HAP-1 (cell line): ENCODE measurements around the gene AMIGO3.
"Not testable (repeated sequence)": the region's sequence is repeated elsewhere in the genome, so short reads cannot be mapped to it uniquely, and the experiment has no call there.

Source experiments
- DNase-seq, 2 experiments: peaks; one replicate each; pipeline ENCODE4 v3.0.0-alpha.2; 2016 to 2020; ENCODE audit warnings: low spot score in 2 of 2
- H3K27me3 ChIP-seq: fragments of 250-450 bp; sonication (Bioruptor Pico); 2 replicates; pipeline ENCODE4 v1.5.1; 2020; ENCODE audit warnings: low read depth, mild to moderate bottlenecking, moderate library complexity
- H3K36me3 ChIP-seq: fragments of 250-450 bp; sonication (Bioruptor Pico); replicated peaks from 2 replicates; pipeline ENCODE4 v1.5.1; 2020; ENCODE audit warnings: mild to moderate bottlenecking
- H3K4me1 ChIP-seq: fragments of 250-450 bp; sonication (Bioruptor Pico); 2 replicates; pipeline ENCODE4 v1.5.1; 2020; ENCODE audit warnings: mild to moderate bottlenecking
- H3K4me3 ChIP-seq: fragments of 250-450 bp; sonication (Bioruptor Pico); 2 replicates; pipeline ENCODE4 v1.5.1; 2020; ENCODE audit warnings: mild to moderate bottlenecking, moderate library complexity
- H3K9me3 ChIP-seq: fragments of 250-450 bp; sonication (Bioruptor Pico); 2 replicates; pipeline ENCODE4 v1.5.1; 2020; ENCODE audit warnings: mild to moderate bottlenecking, moderate library complexity
- in situ Hi-C: fragments of 300-500 bp; cut with MboI; formaldehyde crosslinking; loops from 3 replicates; pipeline ENCODE4 v1.14.3; 2020; ENCODE audit warnings: low sequenced_read_pairs, inconsistent platforms, mixed read lengths

Gene AMIGO3

GRCh38 chr3:49685103-49685502 lies 34.4 kb downstream of the AMIGO3 start:
- DNase-seq, H3K4me1 ChIP-seq, H3K9me3 ChIP-seq, H3K4me3 ChIP-seq, in situ Hi-C loops, H3K27me3 ChIP-seq: not testable (repeated sequence)
- peaks cover 38% of the 10 kb centered on the region for H3K36me3 ChIP-seq

- in situ Hi-C loops, H3K4me1 ChIP-seq, H3K9me3 ChIP-seq, DNase-seq, H3K27me3 ChIP-seq, H3K4me3 ChIP-seq: not testable (repeated sequence)
- H3K36me3 ChIP-seq: peaks cover 44% of the 10 kb centered on the region
Observed at GRCh38 chr3:49684453-49684852, 35.0 kb downstream of the AMIGO3 start.

- in situ Hi-C loops: no loop called here
- no peaks in the 10 kb centered on the region for H3K9me3 ChIP-seq
- no peak for DNase-seq
- H3K4me1 ChIP-seq: no peaks in the 10 kb centered on the region
- no peak overlapping the region for H3K4me3 ChIP-seq
- H3K36me3 ChIP-seq: peaks cover 57% of the 10 kb centered on the region
- H3K27me3 ChIP-seq: no peaks in the 10 kb centered on the region
Observed at GRCh38 chr3:49683162-49683561, 36.3 kb downstream of the AMIGO3 start.

GRCh38 chr3:49681543-49681942 lies 37.9 kb downstream of the AMIGO3 start:
- H3K4me3 ChIP-seq: no peak overlapping the region
- in situ Hi-C loops: no loop called here
- no peaks in the 10 kb centered on the region for H3K4me1 ChIP-seq
- H3K36me3 ChIP-seq: peaks cover 74% of the 10 kb centered on the region
- DNase-seq: no peak
- no peaks in the 10 kb centered on the region for H3K27me3 ChIP-seq
- no peaks in the 10 kb centered on the region for H3K9me3 ChIP-seq

- Histone ChIP-seq H3K4me1 (no peaks in the 10 kb centered on the region), H3K27me3 (no peaks in the 10 kb centered on the region), H3K4me3 (no peak overlapping the region), H3K36me3 (peaks cover 77% of the 10 kb centered on the region), H3K9me3 (no peaks in the 10 kb centered on the region)
- in situ Hi-C loops: no loop called here
- no peak for DNase-seq
Observed at GRCh38 chr3:49681232-49681522, 38.3 kb downstream of the AMIGO3 start.

DNA sequence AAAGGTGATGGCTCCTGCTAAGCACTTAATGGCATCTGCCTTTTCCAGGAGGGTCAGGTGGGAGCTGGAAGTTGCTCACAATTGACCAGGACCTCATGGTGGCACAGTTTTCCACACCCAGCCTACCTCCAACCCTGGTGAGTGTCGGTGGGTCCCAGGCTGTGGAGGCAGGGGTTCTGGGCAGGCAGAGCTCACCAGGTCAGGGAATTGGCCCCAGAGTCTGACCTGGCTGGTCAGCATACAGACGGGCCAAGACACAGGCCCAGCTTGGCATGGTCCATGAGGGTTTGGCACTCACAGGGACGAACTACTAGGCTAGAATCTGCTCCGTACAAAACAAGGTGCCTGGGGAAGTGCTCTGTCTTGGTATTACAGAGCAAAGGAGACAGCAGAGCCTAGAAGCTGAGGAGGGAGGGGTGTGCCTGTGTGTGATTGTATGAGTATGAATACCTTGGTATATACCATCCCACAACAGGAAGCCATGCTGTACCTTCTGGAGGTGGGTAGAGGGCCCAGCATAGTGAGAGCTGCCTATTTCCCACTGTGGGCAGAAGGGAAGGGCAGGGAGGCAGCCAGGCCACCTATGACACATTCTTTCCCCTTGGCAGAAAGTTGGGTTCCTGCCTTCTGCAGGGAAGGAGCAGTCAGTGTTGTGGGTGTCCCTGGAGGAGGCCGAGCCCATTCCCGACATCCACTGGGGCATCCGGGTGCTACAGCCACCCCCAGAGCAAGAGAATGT lies 38.8 kb downstream of the AMIGO3 start:
- H3K36me3 ChIP-seq: peaks cover 82% of the 10 kb centered on the region
- in situ Hi-C loops: no loop called here
- no peaks in the 10 kb centered on the region for H3K27me3 ChIP-seq
- DNase-seq: no peak
- H3K9me3 ChIP-seq: no peaks in the 10 kb centered on the region
- H3K4me3 ChIP-seq: no peak overlapping the region
- H3K4me1 ChIP-seq: no peaks in the 10 kb centered on the region

DNA sequence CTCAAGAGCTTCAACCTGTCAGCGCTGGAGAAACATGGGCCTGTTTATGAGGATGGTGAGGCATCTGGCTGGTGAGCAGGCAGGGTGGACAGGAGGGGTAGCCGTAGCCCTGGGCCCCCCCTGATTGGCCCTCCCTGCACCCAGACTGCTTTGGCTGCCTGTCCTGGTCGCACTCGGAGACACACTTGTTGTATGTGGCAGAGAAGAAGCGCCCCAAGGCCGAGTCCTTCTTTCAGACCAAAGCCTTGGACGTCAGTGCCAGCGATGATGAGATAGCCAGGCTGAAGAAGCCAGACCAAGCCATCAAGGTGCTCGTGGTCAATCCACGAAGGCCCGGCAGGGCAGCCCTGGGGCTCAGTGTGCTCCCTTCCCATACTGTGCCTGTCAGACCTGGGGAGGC lies 43.6 kb downstream of the AMIGO3 start:
- in situ Hi-C loops: no loop called here
- Histone ChIP-seq H3K36me3 (peaks cover 56% of the 10 kb centered on the region), H3K9me3 (no peaks in the 10 kb centered on the region)

DNA sequence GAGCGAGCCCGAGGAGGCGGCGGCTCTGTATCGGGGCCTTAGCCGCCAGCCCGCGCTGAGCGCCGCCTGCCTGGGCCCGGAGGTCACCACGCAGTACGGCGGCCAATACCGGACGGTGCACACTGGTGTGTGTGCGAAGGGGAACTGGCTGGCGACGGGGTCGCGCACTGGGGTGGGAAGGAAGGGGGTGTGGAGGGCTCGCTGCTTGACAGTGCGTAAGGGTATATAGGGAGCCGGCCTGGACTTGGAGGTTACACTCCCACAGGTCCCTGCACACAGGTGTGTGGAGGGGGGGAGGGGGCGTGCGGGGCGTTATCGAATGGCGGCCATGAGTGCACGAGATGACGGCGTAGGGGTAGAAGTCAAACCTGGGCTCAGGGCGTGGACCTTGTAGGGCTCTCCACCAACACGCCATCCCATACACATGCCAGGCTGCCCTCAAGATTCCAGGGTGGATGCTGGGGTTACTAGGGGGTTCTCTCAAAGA lies 44.9 kb downstream of the AMIGO3 start:
- peaks cover 12% of the 10 kb centered on the region for H3K4me1 ChIP-seq
- peaks cover 42% of the 10 kb centered on the region for H3K36me3 ChIP-seq
- no peaks in the 10 kb centered on the region for H3K9me3 ChIP-seq
- H3K4me3 ChIP-seq: peak overlapping the region; percentile 89
- no peaks in the 10 kb centered on the region for H3K27me3 ChIP-seq
- in situ Hi-C loops: loop anchor here (5.0 kb wide), 1 partner anchor 127 kb away; no protein-coding TSS in a partner anchor
- DNase-seq: no peak

More for the DNA sequence above, 43.6 kb downstream of the AMIGO3 start:
- Histone ChIP-seq H3K4me1 (peaks cover 12% of the 10 kb centered on the region), H3K4me3 (no peak overlapping the region), H3K27me3 (no peaks in the 10 kb centered on the region)
- no peak for DNase-seq

GRCh38 chr3:49673715-49674496 lies 45.6 kb downstream of the AMIGO3 start, which contains the start of gene APEH:
Gene APEH, plus strand, starts transcription at chr3:49674351. Its CDS starts 51 bp downstream, at chr3:49674402.
- peak; percentile 95 to 99 for DNase-seq
- no peaks in the 10 kb centered on the region for H3K27me3 ChIP-seq
- in situ Hi-C loops: loop anchor here (5.0 kb wide), 1 partner anchor 127 kb away; no protein-coding TSS in a partner anchor

GRCh38 chr3:49673121-49673714 lies 46.3 kb downstream of the AMIGO3 start:
- Histone ChIP-seq H3K36me3 (peaks cover 29% of the 10 kb centered on the region), H3K9me3 (no peaks in the 10 kb centered on the region), H3K4me3 (peak overlapping the region; percentile 89), H3K4me1 (peaks cover 12% of the 10 kb centered on the region), H3K27me3 (no peaks in the 10 kb centered on the region)
- DNase-seq: peak in 1 of 2 experiments; percentile 5
- in situ Hi-C loops: loop anchor here (5.0 kb wide), 1 partner anchor 126 kb away; no protein-coding TSS in a partner anchor

More at GRCh38 chr3:49673715-49674496, 45.6 kb downstream of the AMIGO3 start, which contains the start of gene APEH:
- Histone ChIP-seq H3K36me3 (peaks cover 36% of the 10 kb centered on the region), H3K4me1 (peaks cover 12% of the 10 kb centered on the region), H3K4me3 (peak within 1 kb of the TSS; percentile 89), H3K9me3 (no peaks in the 10 kb centered on the region)

DNA sequence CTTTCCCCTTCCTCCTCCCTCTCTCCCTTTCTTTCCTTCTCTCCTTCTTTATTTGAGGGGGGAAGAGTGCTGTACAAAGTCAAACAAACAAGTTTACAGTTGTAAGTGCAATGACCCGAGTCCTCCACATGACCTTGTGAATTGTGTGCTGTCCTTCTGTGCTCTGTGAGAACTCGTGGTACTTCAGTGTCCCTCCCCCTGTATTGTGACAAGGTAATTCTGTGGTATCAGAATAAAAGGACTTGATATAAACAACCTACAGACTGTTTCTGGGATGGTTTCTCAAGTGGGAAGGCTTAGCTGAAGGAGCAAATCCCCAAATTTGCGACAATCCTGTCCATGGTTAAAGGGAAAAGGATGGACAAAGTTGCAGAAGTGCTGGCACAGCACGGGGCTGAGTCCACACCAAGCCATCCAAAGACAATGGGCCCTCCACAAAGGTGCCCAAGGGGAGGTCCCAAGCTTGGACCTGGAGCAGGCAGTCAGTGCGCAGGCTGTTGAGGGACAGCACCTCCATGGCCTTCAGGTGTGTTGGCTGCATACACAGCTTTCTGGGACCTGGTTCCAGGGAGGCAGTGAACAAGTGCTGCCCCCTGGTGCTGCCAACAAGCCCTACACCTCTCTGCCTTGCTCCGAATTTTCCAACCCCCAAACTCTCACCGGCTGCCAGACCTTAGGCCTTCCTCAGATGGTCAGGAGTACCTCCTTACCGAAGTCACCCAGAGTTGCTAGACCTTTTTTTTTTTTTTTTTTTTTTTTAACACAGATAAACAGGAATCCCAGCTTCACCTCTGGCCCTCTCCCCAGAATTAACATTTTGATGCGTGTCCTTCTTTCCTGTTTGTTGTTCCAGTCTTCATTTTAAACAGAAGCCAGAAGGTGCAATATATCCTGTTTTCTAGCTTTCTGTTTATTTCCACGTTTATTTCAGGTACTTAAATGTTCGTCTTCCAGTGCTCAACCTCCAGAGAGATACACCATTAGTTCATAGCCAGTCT lies 47.9 kb downstream of the AMIGO3 start:
- DNase-seq: peak; percentile 59 to 86
- no peak overlapping the region for H3K4me3 ChIP-seq
- in situ Hi-C loops: loop anchor here (5.0 kb wide), 1 partner anchor 124 kb away; no protein-coding TSS in a partner anchor
- H3K27me3 ChIP-seq: no peaks in the 10 kb centered on the region
- H3K4me1 ChIP-seq: peaks cover 12% of the 10 kb centered on the region
- peaks cover 13% of the 10 kb centered on the region for H3K36me3 ChIP-seq
- H3K9me3 ChIP-seq: no peaks in the 10 kb centered on the region

DNA sequence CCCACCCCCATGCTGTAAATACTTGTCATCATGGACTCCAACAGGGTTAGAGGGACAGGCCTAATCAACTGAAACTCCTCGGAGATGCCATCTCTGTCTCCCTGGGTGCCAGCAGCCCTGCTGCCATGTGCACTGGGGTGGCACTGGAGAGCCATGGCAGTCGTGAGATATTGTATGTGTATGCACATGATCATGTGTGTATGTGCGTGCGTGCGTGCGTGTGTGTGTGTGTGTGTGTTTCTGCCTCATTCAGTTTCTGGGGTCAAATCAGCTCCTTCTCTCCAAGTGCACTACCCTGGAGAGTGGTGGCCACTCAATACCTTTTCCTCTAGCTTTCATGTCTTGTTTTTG lies 48.6 kb downstream of the AMIGO3 start:
- Histone ChIP-seq H3K27me3 (no peaks in the 10 kb centered on the region), H3K9me3 (no peaks in the 10 kb centered on the region), H3K36me3 (peaks cover 6% of the 10 kb centered on the region), H3K4me3 (no peak overlapping the region), H3K4me1 (peaks cover 12% of the 10 kb centered on the region)
- DNase-seq: no peak
- in situ Hi-C loops: loop anchor here (5.0 kb wide), 1 partner anchor 124 kb away; no protein-coding TSS in a partner anchor

- Histone ChIP-seq H3K4me1 (peaks cover 7% of the 10 kb centered on the region), H3K9me3 (no peaks in the 10 kb centered on the region), H3K36me3 (no peaks in the 10 kb centered on the region; the same call in none of the 2 replicates), H3K27me3 (no peaks in the 10 kb centered on the region), H3K4me3 (no peak overlapping the region)
- DNase-seq: no peak
- in situ Hi-C loops: no loop called here
Observed at GRCh38 chr3:49669352-49669751, 50.1 kb downstream of the AMIGO3 start.
